ENCODE results near the gene SEPTIN5. TPM values are rescaled to one million over a fixed set of nuclear protein-coding genes. Genes with fewer than 3 reads are reported as not detected.
A peak's percentile ranks its signal among the peaks of the same experiment; 100 is the strongest.

SEPTIN5 gene
- total RNA-seq, 2 donors from 2014 or later: 2.8 to 54.7 TPM

- DNase-seq: no peak
- peaks cover 26% of the 10 kb centered on the region for H3K27me3 Mint-ChIP-seq
- H3K27ac Mint-ChIP-seq: no peak overlapping the region
- no peaks in the 10 kb centered on the region for H3K36me3 Mint-ChIP-seq (ENCODE audit: low read depth)
- peak overlapping the region; percentile 68 for H3K4me3 Mint-ChIP-seq
- no peaks in the 10 kb centered on the region for H3K9me3 ChIP-seq (ENCODE audit: control insufficient read depth, low read length, poor library complexity, severe bottlenecking)
- peaks cover 5% of the 10 kb centered on the region for H3K4me1 Mint-ChIP-seq
- no peak for ATAC-seq
Observed at GRCh38 chr22:19715188-19715930, 1.1 kb downstream of the SEPTIN5 start.

- no peak for DNase-seq
- Mint-ChIP-seq H3K4me3 (peak overlapping the region; percentile 41), H3K36me3 (ENCODE audit: low read depth) (peaks cover 2% of the 10 kb centered on the region), H3K27ac (no peak overlapping the region), H3K4me1 (peaks cover 5% of the 10 kb centered on the region), H3K27me3 (peaks cover 35% of the 10 kb centered on the region)
- ATAC-seq: no peak
- no peaks in the 10 kb centered on the region for H3K9me3 ChIP-seq (ENCODE audit: control insufficient read depth, low read length, poor library complexity, severe bottlenecking)
Observed at GRCh38 chr22:19716041-19716828, 1.9 kb downstream of the SEPTIN5 start.

GRCh38 chr22:19716829-19717105 lies 2.5 kb downstream of the SEPTIN5 start:
- peaks cover 37% of the 10 kb centered on the region for H3K27me3 Mint-ChIP-seq
- H3K4me3 Mint-ChIP-seq: no peak overlapping the region

GRCh38 chr22:19717181-19717580 lies 2.9 kb downstream of the SEPTIN5 start:
- Mint-ChIP-seq H3K4me1 (peaks cover 5% of the 10 kb centered on the region), H3K27me3 (peaks cover 36% of the 10 kb centered on the region), H3K4me3 (peak overlapping the region; percentile 71), H3K27ac (no peak overlapping the region), H3K36me3 (ENCODE audit: low read depth) (peaks cover 4% of the 10 kb centered on the region)
- ATAC-seq: no peak
- no peak for DNase-seq
- no peaks in the 10 kb centered on the region for H3K9me3 ChIP-seq (ENCODE audit: control insufficient read depth, low read length, poor library complexity, severe bottlenecking)

More at GRCh38 chr22:19716829-19717105, 2.5 kb downstream of the SEPTIN5 start:
- no peak overlapping the region for H3K27ac Mint-ChIP-seq
- H3K36me3 Mint-ChIP-seq (ENCODE audit: low read depth): peaks cover 4% of the 10 kb centered on the region
- ATAC-seq (no peak), DNase-seq (no peak)
- H3K9me3 ChIP-seq (ENCODE audit: control insufficient read depth, low read length, poor library complexity, severe bottlenecking): no peaks in the 10 kb centered on the region
- H3K4me1 Mint-ChIP-seq: peaks cover 5% of the 10 kb centered on the region

GRCh38 chr22:19717691-19718455 lies 3.6 kb downstream of the SEPTIN5 start:
- H3K27me3 Mint-ChIP-seq: peaks cover 38% of the 10 kb centered on the region
- ATAC-seq: peak; percentile 96
- peak; percentile 76 to 87 (median 78) for DNase-seq
- peak overlapping the region; percentile 71 for H3K4me3 Mint-ChIP-seq
- no peaks in the 10 kb centered on the region for H3K9me3 ChIP-seq (ENCODE audit: control insufficient read depth, low read length, poor library complexity, severe bottlenecking)
- H3K4me1 Mint-ChIP-seq: peaks cover 5% of the 10 kb centered on the region
- no peak overlapping the region for H3K27ac Mint-ChIP-seq
- peaks cover 4% of the 10 kb centered on the region for H3K36me3 Mint-ChIP-seq (ENCODE audit: low read depth)

GRCh38 chr22:19718456-19719049 lies 4.2 kb downstream of the SEPTIN5 start:
- Mint-ChIP-seq H3K4me1 (peaks cover 5% of the 10 kb centered on the region), H3K4me3 (no peak overlapping the region), H3K36me3 (ENCODE audit: low read depth) (peaks cover 4% of the 10 kb centered on the region), H3K27me3 (peaks cover 38% of the 10 kb centered on the region), H3K27ac (no peak overlapping the region)
- DNase-seq (no peak), ATAC-seq (no peak)
- no peaks in the 10 kb centered on the region for H3K9me3 ChIP-seq (ENCODE audit: control insufficient read depth, low read length, poor library complexity, severe bottlenecking)

- H3K27ac Mint-ChIP-seq: peak overlapping the region; percentile 72
- no peak for DNase-seq
- H3K36me3 Mint-ChIP-seq (ENCODE audit: low read depth): peaks cover 4% of the 10 kb centered on the region
- H3K9me3 ChIP-seq (ENCODE audit: control insufficient read depth, low read length, poor library complexity, severe bottlenecking): no peaks in the 10 kb centered on the region
- peak overlapping the region; percentile 88 for H3K4me3 Mint-ChIP-seq
- peaks cover 5% of the 10 kb centered on the region for H3K4me1 Mint-ChIP-seq
- no peak for ATAC-seq
- H3K27me3 Mint-ChIP-seq: peaks cover 36% of the 10 kb centered on the region
Observed at GRCh38 chr22:19719050-19719482, 4.8 kb downstream of the SEPTIN5 start.

- H3K36me3 Mint-ChIP-seq (ENCODE audit: low read depth): peaks cover 4% of the 10 kb centered on the region
- H3K4me1 Mint-ChIP-seq: peaks cover 5% of the 10 kb centered on the region
- H3K27me3 Mint-ChIP-seq: peaks cover 36% of the 10 kb centered on the region
- no peak for DNase-seq
- peak overlapping the region; percentile 88 for H3K4me3 Mint-ChIP-seq
- ATAC-seq: no peak
- H3K27ac Mint-ChIP-seq: peak overlapping the region; percentile 72
- H3K9me3 ChIP-seq (ENCODE audit: control insufficient read depth, low read length, poor library complexity, severe bottlenecking): no peaks in the 10 kb centered on the region
Observed at GRCh38 chr22:19719488-19720021, 5.3 kb downstream of the SEPTIN5 start.

- H3K36me3 Mint-ChIP-seq (ENCODE audit: low read depth): peaks cover 6% of the 10 kb centered on the region
Observed at GRCh38 chr22:19720150-19720827, 6.0 kb downstream of the SEPTIN5 start.

GRCh38 chr22:19720999-19721329 lies 6.7 kb downstream of the SEPTIN5 start:
- no peaks in the 10 kb centered on the region for H3K9me3 ChIP-seq (ENCODE audit: control insufficient read depth, low read length, poor library complexity, severe bottlenecking)
- DNase-seq (no peak), ATAC-seq (no peak)
- H3K4me3 Mint-ChIP-seq: peak overlapping the region; percentile 59
- H3K4me1 Mint-ChIP-seq: peaks cover 7% of the 10 kb centered on the region
- H3K27ac Mint-ChIP-seq: no peak overlapping the region
- H3K27me3 Mint-ChIP-seq: peaks cover 47% of the 10 kb centered on the region
- peaks cover 8% of the 10 kb centered on the region for H3K36me3 Mint-ChIP-seq (ENCODE audit: low read depth)

More at GRCh38 chr22:19720150-19720827, 6.0 kb downstream of the SEPTIN5 start:
- DNase-seq: no peak
- Mint-ChIP-seq H3K4me1 (peaks cover 7% of the 10 kb centered on the region), H3K27me3 (peaks cover 44% of the 10 kb centered on the region), H3K27ac (no peak overlapping the region), H3K4me3 (no peak overlapping the region)
- no peak for ATAC-seq
- no peaks in the 10 kb centered on the region for H3K9me3 ChIP-seq (ENCODE audit: control insufficient read depth, low read length, poor library complexity, severe bottlenecking)

GRCh38 chr22:19721330-19722177 lies 7.3 kb downstream of the SEPTIN5 start:
- DNase-seq: no peak
- Mint-ChIP-seq H3K27me3 (peaks cover 47% of the 10 kb centered on the region), H3K36me3 (ENCODE audit: low read depth) (peaks cover 8% of the 10 kb centered on the region), H3K27ac (no peak overlapping the region), H3K4me3 (peak overlapping the region; percentile 59), H3K4me1 (peaks cover 7% of the 10 kb centered on the region)
- H3K9me3 ChIP-seq (ENCODE audit: control insufficient read depth, low read length, poor library complexity, severe bottlenecking): no peaks in the 10 kb centered on the region
- no peak for ATAC-seq

Data from T-helper 17 cell (primary cell).